BJ (cell line): ENCODE measurements around the gene TYMP. TPM values are rescaled to one million over a fixed set of nuclear protein-coding genes. Genes with fewer than 3 reads are reported as not detected.
"Not testable (repeated sequence)": the region's sequence is repeated elsewhere in the genome, so short reads cannot be mapped to it uniquely, and the experiment has no call there.

Experiments used
- CTCF ChIA-PET: fragments of 350-600 bp; formaldehyde crosslinking; extraction: SDS; loops from one replicate; lab custom pipeline; 2021; ENCODE audit warnings: antibody characterized with exemption, inconsistent platforms; lab: Yijun Ruan, JAX
- POLR2A ChIA-PET: fragments of 300-600 bp; sonication (Branson Sonifier 250); formaldehyde crosslinking; extraction: SDS; loops from one replicate; lab custom pipeline; 2021; ENCODE audit warnings: antibody characterized with exemption; lab: Charles Lee
- DNase-seq: peaks from one replicate; pipeline ENCODE4 v3.0.0-alpha.2; 2011; ENCODE audit warnings: low read depth
- H3K27me3 ChIP-seq: 2 replicates; pipeline ENCODE4 v1.6.0; 2011; ENCODE audit warnings: low read length; ENCODE audit not compliant: control insufficient read depth, insufficient read depth
- H3K36me3 ChIP-seq: 2 replicates; pipeline ENCODE4 v1.5.1; 2011; ENCODE audit warnings: low read length; ENCODE audit not compliant: control insufficient read depth, insufficient read depth
- H3K4me3 ChIP-seq: 2 replicates; pipeline ENCODE4 v1.5.1; 2011; ENCODE audit warnings: low read depth, mild to moderate bottlenecking, control low read depth, low read length
- polyA plus RNA-seq: library from polyadenylated mRNA; depleted of rRNA; stranded (reverse); fragments of >200 nt; gene quantifications from 2 replicates; pipeline ENCODE4 v1.2.3, GENCODE V29; 2011
- TF ChIP-seq, protein P1 (sequence below): IDR thresholded peaks from 2 replicates; pipeline ENCODE4 v1.5.1; 2011; ENCODE audit warnings: low read depth, mild to moderate bottlenecking, control low read depth, inconsistent platforms, low read length, moderate library complexity; ENCODE audit not compliant: insufficient read depth

TYMP gene
- polyA plus RNA-seq, 1 experiment: 20.6 TPM

DNA sequence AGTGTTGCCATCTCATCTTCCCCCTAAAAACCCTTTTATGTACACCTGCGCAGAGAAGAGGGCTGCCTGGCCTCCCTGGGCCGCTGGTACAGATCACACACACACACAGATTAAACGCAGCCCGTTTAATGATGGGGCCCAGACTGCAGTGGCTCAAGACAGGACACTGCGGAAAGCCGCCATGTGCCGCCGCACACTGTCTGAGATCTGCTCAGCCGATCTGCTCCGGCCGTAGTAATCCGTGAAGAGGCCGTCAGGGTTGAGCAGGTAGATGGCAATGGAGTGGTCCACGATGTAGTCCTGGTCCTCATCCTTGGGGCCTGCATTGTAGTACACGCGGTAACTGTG is 6.4 kb downstream of the TYMP start:
- TF ChIP-seq, protein P1, sequence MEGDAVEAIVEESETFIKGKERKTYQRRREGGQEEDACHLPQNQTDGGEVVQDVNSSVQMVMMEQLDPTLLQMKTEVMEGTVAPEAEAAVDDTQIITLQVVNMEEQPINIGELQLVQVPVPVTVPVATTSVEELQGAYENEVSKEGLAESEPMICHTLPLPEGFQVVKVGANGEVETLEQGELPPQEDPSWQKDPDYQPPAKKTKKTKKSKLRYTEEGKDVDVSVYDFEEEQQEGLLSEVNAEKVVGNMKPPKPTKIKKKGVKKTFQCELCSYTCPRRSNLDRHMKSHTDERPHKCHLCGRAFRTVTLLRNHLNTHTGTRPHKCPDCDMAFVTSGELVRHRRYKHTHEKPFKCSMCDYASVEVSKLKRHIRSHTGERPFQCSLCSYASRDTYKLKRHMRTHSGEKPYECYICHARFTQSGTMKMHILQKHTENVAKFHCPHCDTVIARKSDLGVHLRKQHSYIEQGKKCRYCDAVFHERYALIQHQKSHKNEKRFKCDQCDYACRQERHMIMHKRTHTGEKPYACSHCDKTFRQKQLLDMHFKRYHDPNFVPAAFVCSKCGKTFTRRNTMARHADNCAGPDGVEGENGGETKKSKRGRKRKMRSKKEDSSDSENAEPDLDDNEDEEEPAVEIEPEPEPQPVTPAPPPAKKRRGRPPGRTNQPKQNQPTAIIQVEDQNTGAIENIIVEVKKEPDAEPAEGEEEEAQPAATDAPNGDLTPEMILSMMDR: no peak
- ChIA-PET POLR2A (no interaction called here), CTCF (no interaction called here)
- DNase-seq: no peak
- Histone ChIP-seq H3K4me3 (no peak overlapping the region), H3K36me3 (peaks cover 26% of the 10 kb centered on the region), H3K27me3 (no peaks in the 10 kb centered on the region)

- Histone ChIP-seq H3K4me3 (no peak overlapping the region), H3K27me3 (no peaks in the 10 kb centered on the region), H3K36me3 (peaks cover 30% of the 10 kb centered on the region)
- no peak for DNase-seq
- POLR2A ChIA-PET: no interaction called here
- TF ChIP-seq, protein P1: no peak
- CTCF ChIA-PET: no interaction called here
These were observed 6.9 kb downstream of the TYMP start for GRCh38 chr22:50522806-50523438.

DNA sequence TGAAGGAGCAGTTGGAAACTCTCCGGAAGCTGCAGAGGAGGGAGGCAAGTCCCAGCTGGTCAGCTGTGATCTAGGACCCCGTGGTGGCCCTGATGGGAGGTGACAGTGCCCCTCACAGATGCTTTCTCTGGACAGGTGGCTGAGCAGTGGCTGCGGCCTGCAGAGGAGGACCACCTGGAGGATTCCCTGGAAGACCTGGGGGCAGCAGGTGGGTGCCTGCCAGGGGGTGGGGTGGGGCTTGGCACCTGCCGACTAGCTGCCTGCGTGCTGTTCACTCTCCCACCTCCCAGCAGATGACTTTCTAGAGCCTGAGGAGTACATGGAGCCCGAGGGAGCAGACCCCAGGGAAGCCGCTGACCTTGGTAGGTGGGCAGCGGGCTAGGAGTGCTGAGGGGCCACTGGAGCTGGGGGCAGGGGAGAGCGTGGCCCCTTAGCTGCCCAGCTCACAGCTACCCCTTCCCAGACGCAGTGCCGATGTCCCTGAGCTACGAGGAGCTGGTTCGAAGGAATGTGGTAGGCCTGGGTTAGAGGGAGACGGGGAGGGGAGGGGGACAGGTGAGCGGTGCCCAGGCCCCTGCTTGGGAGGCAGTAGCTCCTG is 7.5 kb downstream of the TYMP start:
- Histone ChIP-seq H3K36me3 (peaks cover 31% of the 10 kb centered on the region), H3K4me3 (no peak overlapping the region), H3K27me3 (no peaks in the 10 kb centered on the region)
- POLR2A ChIA-PET: no interaction called here
- no peak for DNase-seq
- TF ChIP-seq, protein P1: no peak
- CTCF ChIA-PET: no interaction called here

- Histone ChIP-seq H3K36me3 (peaks cover 31% of the 10 kb centered on the region), H3K27me3 (no peaks in the 10 kb centered on the region), H3K4me3 (no peak overlapping the region)
- ChIA-PET POLR2A (interaction anchor here (0.5 kb wide), 1 partner anchor 14 kb away, joined by 3 read pairs; the partner anchor contains the start of gene LMF2), CTCF (interaction anchor here (0.6 kb wide), 1 partner anchor 19 kb away, joined by 3 read pairs; no protein-coding TSS in a partner anchor)
- no peak for DNase-seq
- TF ChIP-seq, protein P1: no peak
These were observed 8.1 kb downstream of the TYMP start for GRCh38 chr22:50521710-50522109.

DNA sequence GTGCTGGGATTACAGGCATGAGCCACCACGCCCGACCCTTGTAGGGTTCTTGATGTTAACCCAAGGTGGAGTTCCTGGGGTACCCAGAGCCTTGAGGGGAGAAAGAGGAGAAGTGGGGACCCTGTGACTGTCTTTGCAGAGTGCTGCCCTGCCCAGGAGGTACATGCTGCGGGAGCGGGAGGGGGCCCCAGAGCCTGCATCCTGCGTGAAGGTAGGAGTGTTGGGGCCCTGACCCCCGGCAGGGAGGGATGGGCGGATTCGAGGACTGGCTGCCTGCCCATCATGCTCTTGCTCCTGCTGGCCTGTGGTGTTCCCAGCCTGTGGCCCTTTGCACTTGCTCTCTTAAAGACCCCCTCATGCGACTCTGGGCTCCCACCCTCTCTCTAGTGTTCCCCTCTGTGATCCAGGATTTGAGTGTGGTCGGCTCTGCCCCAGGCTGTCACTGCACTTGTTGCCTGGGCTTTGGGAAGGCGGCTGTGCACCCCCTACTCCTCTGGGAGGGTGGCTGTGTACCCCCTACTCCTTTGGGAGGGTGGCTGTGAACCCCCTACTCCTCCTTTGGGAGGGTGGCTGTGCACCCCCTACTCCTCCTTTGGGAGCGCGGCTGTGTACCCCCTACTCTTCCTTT is 8.9 kb downstream of the TYMP start:
- TF ChIP-seq, protein P1: no peak
- Histone ChIP-seq H3K27me3 (no peaks in the 10 kb centered on the region), H3K36me3 (peaks cover 33% of the 10 kb centered on the region), H3K4me3 (no peak overlapping the region)
- ChIA-PET POLR2A (interaction anchor here (0.5 kb wide), 1 partner anchor 13 kb away, joined by 3 read pairs; the partner anchor contains the start of gene LMF2), CTCF (interaction anchor here (0.6 kb wide), 1 partner anchor 20 kb away, joined by 3 read pairs; no protein-coding TSS in a partner anchor)
- no peak for DNase-seq

- H3K4me3 ChIP-seq, H3K27me3 ChIP-seq, POLR2A ChIA-PET, CTCF ChIA-PET, DNase-seq: not testable (repeated sequence)
- peaks cover 33% of the 10 kb centered on the region for H3K36me3 ChIP-seq
These were observed 9.6 kb downstream of the TYMP start for GRCh38 chr22:50520184-50520583.
